GM18909 (cell line): ENCODE data around the gene ANKRD60.

Source experiments
- ATAC-seq: cut with Tn5 transposase; IDR thresholded peaks from one replicate; pipeline ENCODE4 v1.9.1; 2021; ENCODE audit warnings: mild to moderate bottlenecking; ENCODE audit not compliant: unreplicated experiment, poor library complexity

The ANKRD60 gene

DNA sequence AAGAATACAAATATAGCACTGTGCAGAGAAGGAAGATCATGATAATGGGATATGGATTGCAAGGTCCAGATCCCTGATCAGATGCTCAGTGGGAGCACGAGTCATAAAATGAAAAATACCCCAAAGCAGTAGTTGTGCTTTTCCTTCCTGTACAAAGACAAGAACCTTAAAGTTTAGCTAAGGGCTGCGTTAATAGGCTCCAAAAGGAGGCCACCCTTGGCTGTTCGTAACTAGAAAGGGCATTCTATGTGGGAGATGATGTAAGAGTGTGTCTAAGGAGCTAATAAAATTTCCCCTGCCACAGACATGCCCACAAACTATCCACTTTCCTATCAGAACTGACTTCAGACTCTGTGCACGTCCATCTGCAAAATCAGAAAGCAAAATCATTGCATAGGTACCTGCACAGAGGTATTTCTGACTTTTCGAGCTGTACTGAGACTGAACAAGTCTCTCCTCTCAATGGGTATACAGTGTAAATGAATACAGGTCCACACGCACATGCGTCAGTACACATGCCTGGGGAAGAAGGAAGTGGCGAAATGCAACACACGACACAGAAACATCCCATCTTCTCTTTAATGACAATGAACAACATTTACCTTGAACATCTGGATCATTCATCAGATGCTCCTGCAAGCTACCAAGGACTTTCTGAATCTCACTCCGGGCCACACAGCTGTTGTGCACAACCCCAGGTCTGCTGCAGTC is 16.9 kb upstream of the ANKRD60 start:
- ATAC-seq: no peak

GRCh38 chr20:58244517-58245030 is 16.1 kb upstream of the ANKRD60 start:
- ATAC-seq: no peak

DNA sequence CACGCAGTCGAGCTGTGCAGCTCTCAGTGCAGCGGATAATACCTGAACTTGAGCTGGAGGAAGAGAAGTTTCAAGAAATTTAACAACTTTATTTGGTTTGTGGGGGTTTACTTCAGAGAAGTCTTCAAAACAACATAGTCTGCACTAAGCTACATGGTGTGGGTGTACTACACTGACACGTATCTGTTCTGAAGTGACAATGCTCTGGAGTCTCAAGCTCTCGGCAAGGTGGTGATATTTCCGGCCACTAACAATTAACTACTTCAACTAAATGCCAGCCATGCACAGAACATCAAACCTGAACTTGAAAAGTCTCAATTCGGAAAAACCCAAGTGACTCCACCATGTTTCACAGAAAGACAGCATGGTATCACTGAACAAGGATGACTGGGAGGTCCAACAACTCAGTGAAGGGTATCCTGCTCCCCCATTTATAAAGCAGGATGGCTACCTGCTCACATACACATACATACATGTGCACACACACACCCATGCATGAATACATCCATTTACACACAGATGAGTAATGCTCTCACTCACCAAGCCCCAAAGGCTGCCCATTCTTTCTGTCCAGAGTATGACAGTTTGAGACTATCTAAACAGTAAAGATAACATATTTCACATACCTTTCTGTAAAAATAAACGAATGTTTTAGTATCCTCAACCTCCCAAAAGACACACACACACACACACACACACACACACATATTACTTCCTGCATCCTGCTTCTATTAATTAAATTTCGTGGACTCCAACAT is 15.4 kb upstream of the ANKRD60 start:
- ATAC-seq: no peak

- no peak for ATAC-seq
Observed at GRCh38 chr20:58242824-58243223, 14.4 kb upstream of the ANKRD60 start.

DNA sequence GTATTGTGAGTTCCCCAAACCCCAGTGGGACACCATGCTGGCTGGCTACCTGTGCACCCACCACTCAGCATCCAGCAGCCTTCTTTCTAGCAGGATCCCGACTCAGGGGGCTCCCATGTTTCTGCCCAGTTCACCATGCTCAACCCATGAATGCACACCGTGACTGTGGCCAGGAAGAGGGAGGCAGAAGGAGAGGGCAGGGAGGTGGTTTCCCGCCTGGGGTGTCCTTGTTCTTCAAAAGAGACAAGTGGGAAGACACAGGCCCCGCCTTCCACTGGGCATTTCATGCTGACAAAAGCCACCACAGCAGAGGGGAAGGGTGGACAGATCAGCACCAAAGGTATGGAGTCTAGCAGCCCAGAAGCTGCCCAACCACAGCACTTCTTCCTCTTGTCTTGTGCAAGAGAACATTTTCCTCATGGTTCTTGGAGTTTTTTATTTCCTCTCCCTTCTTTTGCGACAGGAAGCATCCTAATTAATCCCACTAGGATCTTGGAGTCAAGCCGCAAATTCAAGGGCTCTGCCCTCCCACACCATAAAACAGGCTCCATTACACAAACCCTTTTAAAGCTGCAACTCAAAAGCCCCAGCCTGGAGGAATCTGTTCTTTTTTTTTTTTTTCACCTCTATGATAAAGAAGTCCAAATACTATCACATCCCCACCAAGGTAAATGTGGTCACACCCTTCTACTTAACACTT is 13.5 kb upstream of the ANKRD60 start:
- ATAC-seq: no peak

DNA sequence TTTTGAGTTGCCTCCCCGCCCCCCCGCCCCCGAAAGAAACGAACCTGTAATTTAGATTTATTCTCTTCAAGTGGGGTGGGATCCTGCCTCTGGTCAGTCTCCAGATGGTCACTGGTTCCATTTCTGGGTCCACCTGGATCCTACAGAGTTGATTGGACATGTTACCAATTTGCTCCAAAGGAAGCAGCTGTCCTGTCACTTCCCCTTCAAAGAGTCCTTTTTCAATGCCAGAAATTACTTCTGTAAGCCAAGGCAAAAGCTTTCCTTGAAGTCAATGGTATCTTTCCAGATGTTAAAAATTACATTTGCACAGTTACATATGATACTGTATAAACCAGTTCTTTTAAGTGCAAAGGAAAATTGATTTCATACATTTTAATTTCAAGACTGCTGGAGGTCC is 12.0 kb upstream of the ANKRD60 start:
- no peak for ATAC-seq

GRCh38 chr20:58239216-58239615 is 10.8 kb upstream of the ANKRD60 start:
- ATAC-seq: no peak

- ATAC-seq: no peak
Observed at GRCh38 chr20:58238490-58238889, 10.0 kb upstream of the ANKRD60 start.

DNA sequence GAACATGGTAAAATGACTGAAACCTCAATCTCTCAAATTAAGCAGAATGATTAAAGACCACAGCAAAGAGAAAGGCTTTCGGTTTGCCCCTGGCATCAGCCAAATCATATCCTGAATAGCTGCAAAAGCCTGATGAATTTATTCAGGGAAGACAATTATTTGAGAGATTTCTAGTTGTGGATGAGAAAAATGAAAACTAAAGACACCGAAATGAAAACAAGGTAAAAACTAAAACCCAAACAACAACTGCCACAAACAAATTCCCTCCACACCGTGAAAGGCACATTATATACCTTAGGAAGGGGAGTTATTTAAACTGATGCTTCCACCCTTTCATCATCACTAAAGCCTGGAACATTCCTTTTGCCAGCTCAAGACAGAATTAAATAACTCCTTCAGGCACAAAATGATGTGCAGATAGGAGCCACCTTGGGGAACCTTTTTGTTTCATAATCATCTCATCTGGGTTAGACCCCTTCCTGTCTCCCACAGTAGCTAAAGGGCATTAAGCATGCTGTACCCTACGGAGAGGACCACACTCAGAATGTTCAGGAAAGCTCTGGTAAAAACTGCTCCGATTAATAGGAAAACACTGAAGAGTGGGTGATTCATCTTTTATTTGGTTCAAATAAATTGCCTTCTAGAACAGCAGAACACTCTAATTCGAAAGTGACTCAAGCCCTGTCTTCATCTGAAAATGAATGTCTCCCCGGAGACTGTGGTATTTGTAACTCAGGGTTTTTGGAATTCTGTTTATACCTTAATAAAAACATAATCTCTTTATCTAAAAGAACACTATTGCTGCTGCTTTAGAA is 9.1 kb upstream of the ANKRD60 start:
- no peak for ATAC-seq

GRCh38 chr20:58236612-58237317 is 8.3 kb upstream of the ANKRD60 start:
- ATAC-seq: peak; percentile 79

- no peak for ATAC-seq
Observed at GRCh38 chr20:58235010-58235409, 6.6 kb upstream of the ANKRD60 start.

GRCh38 chr20:58233881-58234528 is 5.6 kb upstream of the ANKRD60 start:
- no peak for ATAC-seq

DNA sequence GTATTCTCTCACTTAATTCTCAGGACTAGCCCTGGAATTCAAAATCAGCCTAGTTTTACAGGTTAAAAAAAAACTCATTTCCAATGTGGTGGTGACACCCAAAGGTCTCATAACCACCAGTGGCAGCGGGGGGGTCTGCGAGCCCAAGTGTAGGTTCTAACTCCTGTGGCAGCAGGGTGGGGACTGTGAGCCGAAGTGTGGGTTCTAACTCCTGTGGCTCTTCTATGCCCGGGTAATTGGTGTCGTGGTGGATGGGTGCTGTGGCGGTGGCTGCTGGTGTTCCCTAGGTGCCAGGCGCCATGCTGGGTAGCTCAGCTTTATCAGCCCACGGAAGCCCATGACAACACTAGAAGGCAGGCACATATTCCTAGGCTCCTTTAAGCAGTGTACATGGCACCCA is 4.9 kb upstream of the ANKRD60 start:
- no peak for ATAC-seq

DNA sequence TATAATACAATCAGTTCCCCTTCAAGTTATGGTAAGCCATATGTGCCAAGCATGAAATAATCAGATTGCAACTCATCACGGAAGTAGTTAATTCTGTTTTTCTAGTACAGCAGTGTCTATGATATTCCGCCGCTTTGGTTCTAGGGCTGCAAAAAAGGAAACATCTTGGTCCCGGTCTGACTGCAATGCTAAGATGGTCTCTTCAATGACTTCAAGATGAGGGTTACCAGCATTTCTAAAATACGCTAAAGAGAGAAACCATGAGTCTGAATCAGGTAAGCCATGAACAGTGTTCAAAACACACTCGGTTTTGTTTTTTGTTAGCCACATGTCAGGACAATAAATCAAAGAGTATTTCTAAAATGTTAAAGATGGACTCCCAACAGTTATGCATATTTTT is 3.2 kb upstream of the ANKRD60 start:
- ATAC-seq: no peak

DNA sequence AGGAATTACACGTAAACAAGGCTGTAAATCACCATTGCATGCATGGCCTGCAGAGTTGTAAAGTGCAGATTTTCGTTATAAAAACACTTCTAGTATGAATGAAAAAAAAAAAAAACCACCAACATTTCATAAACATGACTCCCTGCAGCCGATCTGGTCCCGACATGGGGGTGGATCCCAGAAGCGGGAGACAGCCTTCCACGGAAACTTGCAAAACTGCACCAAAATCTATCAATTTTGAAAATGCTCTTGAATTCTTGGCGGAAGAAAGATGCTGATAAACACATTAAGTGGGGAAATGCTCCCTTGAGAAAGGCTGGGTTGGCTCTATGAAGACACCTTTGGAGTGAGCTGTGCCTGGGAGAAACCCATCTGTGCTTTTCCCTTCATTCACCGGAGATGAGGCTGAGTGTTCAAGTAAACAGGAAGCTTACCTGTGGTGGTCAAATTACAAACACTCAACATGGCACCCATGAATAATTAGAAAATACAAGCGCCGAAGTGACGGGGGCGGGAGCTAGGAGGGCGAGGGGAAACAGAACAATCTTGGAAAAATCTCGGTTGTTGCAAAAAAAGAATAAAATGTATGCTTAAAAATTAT is 845 bp upstream of the ANKRD60 start:
- no peak for ATAC-seq

DNA sequence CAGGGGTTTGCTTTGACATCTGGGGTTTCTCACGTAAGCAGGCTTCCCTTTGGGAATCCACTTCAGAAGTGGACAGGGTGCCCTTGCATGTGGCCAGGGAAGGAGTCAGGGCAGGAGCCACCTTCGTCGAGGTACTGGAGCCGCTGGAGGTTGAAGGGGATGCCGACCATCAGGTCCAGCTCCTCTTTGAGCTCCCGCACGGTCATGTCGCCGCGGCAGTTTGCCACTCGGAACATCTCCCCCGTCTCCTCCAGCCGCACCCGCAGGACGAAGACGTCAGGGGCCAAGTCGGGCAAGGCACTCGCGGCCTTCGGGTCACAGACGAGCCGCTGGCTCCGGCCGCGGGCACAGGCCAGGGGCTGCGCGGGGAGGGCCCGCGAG is 360 bp downstream of the ANKRD60 start:
- ATAC-seq: no peak

DNA sequence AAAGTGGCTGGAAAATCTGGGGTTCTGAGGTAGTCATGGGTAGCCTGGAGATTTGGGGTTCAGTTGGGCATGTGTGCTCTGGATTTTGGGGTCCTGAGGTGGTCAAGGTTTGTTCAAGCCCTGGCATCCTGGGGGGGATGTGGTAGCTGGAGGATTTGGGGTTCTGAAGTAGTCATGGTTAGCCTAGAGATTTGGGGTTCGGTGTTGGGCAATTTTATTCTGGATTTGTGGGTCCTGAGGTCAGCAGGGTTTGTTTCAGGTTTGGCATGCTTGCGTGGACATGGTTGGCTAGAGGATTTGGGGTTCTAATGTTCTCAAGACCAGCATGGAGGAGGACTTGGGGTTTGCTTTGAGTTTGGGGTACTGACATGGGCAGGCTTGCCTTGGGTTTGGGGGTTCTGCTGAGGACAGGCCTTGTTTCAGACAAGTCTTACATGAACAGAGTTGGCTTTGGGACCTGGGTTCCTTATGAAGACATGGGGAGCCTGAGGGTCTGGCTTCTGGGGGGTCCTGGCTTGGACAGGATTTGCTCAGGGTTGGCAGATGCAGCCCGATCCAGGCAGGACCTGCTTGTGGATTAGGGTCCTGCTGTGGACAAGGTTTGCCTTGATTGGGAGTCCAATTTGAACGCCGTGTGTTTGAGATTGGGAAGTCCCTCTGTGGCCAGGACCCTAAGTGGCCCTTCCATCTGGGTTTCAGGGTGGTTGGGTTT is 906 bp downstream of the ANKRD60 start:
- no peak for ATAC-seq

- no peak for ATAC-seq
Observed at GRCh38 chr20:58225452-58226200, 2.8 kb downstream of the ANKRD60 start.
